Raji (cell line): ENCODE data around the gene LPCAT1.

Experiments
- POLR2A ChIP-seq: IDR thresholded peaks from 2 replicates; pipeline ENCODE4 v1.6.1; 2011; ENCODE audit warnings: low read depth, low read length, control low read depth; ENCODE audit not compliant: insufficient read depth

Gene LPCAT1

DNA sequence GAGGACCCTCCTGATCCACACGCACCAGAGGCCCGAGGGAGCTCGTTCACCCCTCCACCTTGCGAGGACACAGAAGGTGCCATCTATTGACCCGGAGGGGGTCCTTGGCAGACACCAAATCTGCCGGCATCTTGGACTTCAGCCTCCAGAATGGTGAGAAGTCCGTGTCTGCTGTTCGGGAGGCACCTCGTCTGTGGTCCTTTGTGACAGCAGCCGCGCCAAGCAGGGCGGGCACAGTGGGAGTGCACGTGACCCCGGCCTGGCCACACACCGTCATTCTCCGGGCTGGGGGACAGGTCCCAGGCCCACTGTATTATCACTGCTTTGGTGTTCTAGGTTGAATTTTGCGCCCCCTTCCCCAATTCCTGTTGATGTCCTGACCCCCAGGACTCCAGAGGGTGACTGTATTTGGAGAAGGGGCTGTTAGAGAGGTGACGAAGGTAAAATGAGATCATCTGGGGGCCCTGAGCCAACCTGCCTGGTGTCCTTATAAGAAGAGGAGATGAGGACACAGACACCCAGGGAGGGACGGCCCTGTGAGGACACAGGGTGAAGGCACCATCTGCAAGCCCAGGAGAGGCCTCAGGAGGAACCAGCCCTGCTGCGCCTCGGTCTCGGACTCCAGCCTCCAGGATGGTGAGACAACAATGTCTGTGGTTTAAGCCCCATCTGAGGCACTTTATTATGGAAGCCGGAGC is 15.7 kb downstream of the LPCAT1 start:
- no peak for TF ChIP-seq POLR2A

- no peak for TF ChIP-seq POLR2A
Measured at GRCh38 chr5:1507457-1507856, 16.3 kb downstream of the LPCAT1 start.

GRCh38 chr5:1507014-1507375 is 16.8 kb downstream of the LPCAT1 start:
- no peak for TF ChIP-seq POLR2A

DNA sequence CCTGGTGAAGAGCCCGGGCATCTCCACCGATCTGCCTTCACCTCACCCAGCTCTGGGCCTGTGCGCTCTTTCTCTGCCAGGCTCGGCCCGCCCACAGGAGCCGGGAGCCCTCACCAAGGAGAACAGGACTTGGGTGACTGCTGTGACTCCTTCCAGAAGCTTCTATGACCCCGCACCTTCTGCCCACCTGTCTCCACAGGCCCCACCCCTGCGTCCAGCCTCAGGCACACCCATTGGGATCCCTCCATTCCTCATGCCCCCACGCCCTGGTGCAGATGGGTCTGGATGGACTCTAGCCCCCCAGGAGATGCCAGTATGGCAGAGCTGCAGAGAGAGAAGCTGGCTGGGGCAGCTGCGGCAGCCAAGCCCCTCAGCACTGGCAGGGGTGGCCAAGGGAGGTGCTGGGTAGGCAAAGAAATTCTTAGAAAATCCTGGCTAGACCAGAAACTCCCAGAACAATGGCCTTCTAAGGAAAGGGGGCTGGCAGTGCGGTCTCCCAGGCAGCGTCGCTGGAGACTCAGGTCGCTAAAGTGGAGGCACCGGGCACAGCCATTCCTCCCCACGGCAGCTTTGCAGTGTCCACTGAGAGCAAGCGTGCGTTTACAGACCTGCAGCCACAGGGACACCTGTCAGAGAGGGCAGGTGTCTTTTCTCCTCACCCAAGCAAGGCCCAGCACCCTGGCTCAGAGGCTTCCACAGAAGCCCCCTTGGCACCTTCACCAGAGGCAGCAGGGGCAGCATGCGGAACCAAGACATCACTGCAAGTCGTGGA is 17.3 kb downstream of the LPCAT1 start:
- no peak for TF ChIP-seq POLR2A

GRCh38 chr5:1505506-1506241 is 18.1 kb downstream of the LPCAT1 start:
- no peak for TF ChIP-seq POLR2A

DNA sequence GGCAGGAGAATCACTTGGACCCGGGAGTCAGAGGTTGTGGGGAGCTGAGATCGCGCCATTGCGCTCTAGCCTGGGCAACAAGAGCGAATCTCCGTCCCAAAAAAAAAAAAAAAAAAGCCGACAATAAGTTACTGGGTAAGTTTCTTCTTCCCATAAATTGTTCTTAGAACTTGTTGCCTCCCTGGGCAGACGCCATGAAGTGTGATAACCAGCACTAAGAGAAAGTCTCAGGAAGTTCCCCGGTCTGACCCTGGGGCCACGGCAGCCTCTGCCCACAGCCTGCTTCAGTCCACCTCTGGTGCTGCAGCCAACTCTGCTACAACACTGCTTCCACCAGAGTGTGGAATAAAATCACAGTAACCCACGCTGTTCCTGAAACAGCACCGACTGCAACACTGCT is 19.1 kb downstream of the LPCAT1 start:
- no peak for TF ChIP-seq POLR2A

DNA sequence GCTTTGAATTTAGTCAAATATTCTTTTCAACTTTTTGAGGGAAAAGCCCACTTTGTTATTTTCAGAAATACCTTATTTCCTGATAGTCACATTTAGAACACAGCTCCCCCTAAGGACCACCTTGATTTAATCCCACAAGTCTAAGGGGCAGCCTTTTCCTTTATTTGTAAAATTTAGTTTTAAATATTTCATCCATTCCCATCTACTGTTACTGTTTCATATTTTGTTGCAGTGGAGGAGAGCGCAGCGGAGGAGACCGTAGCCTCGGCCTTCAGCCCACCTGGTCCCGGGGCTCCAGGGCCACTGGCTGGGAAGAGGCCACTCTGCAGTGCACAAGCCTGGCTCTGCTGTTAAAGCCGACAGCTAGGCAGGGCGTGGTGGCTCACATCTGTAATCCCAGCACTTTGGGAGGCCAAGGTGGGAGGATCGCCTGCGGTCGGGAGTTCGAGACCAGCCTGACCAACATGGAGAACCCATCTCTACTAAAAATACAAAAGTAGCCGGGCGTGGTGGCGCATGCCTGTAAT is 19.6 kb downstream of the LPCAT1 start:
- TF ChIP-seq POLR2A: no peak

- no peak for TF ChIP-seq POLR2A
Measured at GRCh38 chr5:1503241-1504068, 20.3 kb downstream of the LPCAT1 start.

DNA sequence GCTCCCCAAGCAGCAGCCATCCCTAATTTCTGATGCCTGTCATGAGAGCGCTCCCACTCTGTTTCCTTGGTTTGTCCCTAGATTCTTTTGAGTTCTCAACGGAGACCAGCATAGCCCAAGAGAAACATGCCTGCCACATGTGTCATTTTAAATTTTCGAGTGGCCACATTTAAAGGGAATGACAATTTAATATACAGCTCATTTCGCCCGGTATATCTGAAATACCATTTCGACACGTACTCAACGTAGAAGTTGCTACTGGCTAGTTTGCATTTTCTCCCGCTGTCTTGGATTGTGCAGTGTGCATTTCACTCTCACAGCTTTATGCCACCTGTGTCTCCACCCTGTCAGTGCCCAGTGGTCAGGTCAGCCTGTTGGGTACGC is 21.0 kb downstream of the LPCAT1 start:
- no peak for TF ChIP-seq POLR2A

DNA sequence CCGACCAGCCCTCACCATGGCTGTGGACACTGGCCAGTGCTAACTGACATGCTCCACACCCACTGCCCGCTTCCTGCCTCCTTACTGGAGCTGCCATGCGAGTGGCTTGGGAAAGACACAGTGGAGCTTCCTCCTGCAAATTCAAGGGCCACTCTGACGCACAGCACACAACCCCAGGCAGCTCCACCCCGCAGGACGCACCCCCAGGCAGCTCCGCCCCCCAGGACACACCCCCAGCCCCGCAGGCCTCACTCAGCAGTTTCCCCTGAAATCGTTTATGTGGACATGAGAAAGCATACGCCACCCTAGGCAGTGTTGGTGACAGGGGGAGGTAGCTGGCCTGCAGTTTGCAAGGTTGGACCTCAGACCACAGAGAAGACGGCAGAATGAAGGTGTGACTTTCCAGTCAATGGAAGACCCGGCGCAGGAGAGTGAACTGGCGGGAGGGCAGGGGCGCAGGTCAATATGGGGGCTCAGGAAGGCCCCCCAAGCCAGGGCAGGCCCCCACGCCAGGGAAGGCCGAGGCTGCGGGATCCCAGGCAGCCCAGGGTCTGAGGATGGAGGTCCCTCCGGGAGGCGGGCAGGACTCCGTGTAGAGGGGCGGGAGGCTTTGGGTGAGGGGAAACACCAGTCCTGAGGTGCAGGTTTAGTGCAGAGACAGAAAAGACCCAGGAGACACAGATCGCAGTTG is 21.6 kb downstream of the LPCAT1 start:
- no peak for TF ChIP-seq POLR2A

- TF ChIP-seq POLR2A: no peak
Measured at GRCh38 chr5:1501372-1502045, 22.3 kb downstream of the LPCAT1 start.

- TF ChIP-seq POLR2A: no peak
Measured at GRCh38 chr5:1500411-1501091, 23.2 kb downstream of the LPCAT1 start.

GRCh38 chr5:1499851-1500250 is 23.9 kb downstream of the LPCAT1 start:
- TF ChIP-seq POLR2A: no peak
